ENCODE data around the gene FTSJ3.

Gene FTSJ3

DNA sequence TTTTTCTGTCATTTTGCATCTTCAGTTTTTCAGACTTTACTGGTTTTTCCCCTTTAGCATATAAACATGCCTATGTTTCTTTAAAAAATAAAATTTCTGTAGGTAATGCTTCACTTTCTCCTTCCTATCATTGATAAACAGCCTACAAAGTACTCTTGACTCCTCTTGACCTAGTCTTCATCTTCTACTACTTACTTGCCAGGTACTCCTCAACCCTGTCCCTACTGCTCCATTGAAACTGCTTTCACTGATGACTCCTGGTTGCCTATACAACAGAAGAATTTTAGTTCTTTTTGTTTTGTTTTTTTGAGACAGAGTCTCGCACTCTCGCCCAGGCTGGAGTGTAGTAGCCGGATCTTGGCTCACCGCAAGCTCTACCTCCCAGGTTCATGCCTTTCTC is 46.5 kb downstream of the FTSJ3 start:
- no peak for DNase-seq

DNA sequence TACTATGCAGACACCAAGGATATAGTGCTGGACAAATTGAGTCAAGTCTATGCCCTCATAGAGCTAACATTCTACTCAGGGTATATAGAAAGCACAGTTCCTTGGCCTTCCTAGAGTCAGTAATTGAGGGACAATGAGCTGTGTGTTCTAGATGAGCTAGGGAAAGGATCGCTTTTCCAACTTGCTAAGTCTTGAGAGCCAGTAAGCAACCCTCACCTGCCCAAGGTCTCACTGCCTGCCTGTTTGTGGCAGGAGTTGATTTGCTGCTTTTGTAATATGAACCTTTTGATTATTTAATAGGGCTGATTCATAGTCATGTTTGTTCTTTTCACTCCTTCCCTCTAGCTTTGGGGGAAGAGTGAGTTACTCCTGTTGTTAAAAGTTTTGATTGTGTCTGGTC is 47.0 kb downstream of the FTSJ3 start:
- no peak for DNase-seq

DNA sequence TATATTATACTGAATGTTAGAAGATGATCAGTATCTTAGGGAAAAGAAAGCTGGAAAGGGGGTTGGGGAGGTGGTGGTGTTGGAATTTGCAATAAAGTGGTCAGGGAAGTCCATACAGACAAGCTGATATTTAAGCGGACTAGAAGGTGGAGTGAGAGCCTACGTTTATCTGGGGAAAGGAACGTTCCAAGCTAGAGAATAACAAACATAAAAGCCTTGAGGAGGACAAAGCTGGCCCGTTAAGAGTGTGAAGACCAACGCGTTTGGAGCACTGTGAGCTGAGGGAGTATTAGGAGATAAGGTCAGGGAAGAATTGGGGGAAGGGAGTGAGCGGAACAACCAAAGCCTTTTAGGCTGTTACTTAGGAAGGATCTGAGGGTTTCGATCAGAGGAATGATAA is 52.0 kb downstream of the FTSJ3 start:
- no peak for DNase-seq

DNA sequence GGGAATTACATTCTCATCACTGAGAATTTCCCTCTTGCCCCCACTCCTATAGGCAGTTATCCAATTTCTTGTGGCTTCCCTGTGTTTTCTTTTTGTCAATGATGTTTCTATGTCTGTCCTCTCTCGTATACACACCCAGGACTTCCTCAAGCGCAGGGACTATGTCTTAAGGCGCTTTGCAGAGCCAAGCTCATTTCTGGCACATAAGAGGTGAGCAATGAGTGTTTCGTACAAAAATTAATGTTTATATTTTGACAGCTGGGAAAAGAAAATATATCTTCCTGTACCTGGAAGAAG is 52.5 kb downstream of the FTSJ3 start:
- no peak for DNase-seq

DNA sequence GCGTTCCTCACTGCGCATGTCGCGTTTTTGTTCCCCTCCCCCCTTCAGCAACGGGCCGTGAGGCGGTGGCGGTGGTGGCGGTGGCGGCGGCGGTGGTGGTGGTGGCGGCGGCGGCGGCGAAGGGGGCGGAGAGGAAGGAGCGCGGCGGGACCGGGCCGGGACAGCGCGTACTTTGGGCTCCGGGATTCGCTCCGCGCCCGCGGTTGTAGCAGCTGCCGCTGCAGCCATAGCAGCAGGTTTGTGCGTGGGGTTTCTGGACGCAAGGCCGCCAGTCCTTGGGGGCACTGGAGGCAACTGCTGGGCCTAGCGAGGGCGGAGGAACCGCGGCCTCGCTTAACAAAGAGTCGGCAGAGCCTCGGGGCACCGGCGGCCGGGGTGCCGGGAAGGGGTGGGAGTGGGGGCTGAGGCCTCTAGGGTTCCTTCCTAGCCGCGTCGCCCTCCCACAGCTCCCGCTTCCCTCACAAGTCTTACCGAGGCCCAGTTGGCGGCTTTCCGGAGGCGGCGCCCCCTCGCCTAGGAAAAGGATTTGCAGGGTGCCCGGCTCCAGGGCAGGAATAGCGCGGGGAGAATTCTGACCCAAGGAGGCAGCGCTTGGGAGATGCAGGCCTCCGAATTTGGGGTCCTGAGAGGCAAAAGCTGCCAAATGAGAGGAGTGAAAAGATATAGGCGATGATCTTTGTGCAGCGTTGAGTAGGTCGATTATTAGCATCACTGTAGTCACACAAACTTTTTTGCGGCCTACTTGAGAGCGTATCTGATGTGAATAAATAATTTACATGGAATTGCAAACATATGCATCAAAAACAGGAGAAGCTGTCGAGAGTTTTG is 53.1 kb downstream of the FTSJ3 start, which contains the start of gene DDX42:
TSS of gene DDX42 (plus strand) at position 30 of the 828 bp plus-strand sequence. CDS start 12,880 bp downstream, outside the sequence.
- DNase-seq: no peak

DNA sequence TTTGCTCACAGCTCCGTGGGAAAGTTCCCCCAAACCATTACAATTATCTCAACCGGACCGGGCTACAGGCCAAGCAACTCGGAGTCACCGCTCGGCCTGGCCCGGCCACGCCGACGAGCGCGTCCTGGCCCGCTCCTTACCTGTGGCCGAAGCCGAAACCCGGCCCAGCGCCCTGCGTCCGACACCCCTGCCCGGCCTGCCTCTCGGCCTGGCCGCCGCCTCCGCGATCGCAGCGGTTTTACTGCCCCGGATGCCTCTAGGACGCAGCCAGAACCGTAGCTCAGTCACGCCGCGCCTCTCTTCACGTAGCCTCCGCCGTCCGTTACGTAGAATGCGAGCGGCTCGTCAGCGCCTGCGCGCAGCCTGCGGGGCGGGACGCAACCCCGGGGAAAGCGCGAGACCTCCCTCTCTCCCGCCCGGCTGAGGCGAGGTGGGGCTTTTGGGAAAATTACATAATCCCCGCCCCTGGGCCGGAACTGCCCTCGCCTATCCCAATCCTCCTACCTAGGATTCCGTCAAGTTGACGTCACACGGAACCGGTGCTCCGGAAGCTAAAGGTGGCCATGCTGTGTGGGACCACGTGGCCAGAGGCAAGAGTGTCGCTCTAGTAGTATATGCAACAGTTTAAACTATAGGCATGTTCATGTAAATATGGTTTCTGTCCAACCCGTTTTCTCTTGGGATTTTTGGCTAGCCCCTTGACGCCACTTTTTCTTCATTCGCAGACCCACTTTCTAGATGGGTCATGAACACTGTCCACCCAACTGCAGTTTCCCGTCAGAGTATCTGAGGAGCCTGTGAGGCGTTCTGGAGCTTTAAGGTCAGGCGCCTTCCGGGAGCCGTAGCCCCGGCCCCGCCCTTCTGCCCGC is 54.0 kb downstream of the FTSJ3 start, which contains the start of gene CCDC47:
TSS of gene CCDC47 (minus strand) at position 326 of the 869 bp plus-strand sequence. CDS start 7,422 bp downstream, outside the sequence.
- DNase-seq: peak; percentile 99

DNA sequence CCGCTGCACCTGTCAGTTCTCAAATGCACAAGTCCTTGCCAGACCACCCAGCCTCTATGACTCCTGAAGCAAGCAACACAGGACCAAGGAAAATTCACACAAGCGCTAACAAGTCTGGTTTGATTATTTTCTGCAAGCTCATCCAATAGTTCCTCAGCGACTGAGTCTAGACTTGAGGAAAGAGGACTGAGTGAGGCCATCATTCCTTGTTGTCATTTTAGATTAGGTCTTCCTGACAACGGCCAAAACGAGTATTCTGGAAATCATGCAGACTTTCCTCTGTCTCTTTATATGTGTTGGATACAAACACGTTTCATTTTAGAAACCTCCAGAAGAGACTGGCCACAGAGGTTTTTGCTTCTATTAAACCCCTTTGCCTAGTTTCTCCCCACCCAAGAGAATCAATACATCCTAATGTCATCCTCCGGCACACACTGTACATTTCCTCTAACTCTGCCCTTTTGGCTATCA is 54.6 kb downstream of the FTSJ3 start:
- no peak for DNase-seq

All from NCI-H1694 (cell line).